ENCODE results near the gene SLC25A21.
"Not testable (repeated sequence)": the region's sequence is repeated elsewhere in the genome, so short reads cannot be mapped to it uniquely, and the experiment has no call there.

SLC25A21 gene

GRCh38 chr14:36713960-36714703, 458.3 kb downstream of the SLC25A21 start:
- no peak for DNase-seq (ENCODE audit: low read depth in 2 of 2)

GRCh38 chr14:36707570-36707969, 464.8 kb downstream of the SLC25A21 start:
- DNase-seq (ENCODE audit: low read depth in 2 of 2) = no peak

GRCh38 chr14:36702474-36702873, 469.9 kb downstream of the SLC25A21 start:
- no peak for DNase-seq (ENCODE audit: low read depth in 2 of 2)

GRCh38 chr14:36701132-36701531, 471.3 kb downstream of the SLC25A21 start:
- DNase-seq (ENCODE audit: low read depth in 2 of 2) = no peak

- no peak for DNase-seq (ENCODE audit: low read depth in 2 of 2)
Observed at GRCh38 chr14:36700651-36701050, 471.8 kb downstream of the SLC25A21 start.

- DNase-seq (ENCODE audit: low read depth in 2 of 2) = not testable (repeated sequence)
Observed at GRCh38 chr14:36699420-36699819, 473.0 kb downstream of the SLC25A21 start.

GRCh38 chr14:36690311-36691040, 481.9 kb downstream of the SLC25A21 start:
- DNase-seq (ENCODE audit: low read depth in 2 of 2) = no peak

GRCh38 chr14:36684946-36685345, 487.5 kb downstream of the SLC25A21 start:
- no peak for DNase-seq (ENCODE audit: low read depth in 2 of 2)

GRCh38 chr14:36683083-36683724, 489.2 kb downstream of the SLC25A21 start:
- no peak for DNase-seq (ENCODE audit: low read depth in 2 of 2)

GRCh38 chr14:36682338-36682737, 490.1 kb downstream of the SLC25A21 start:
- no peak for DNase-seq (ENCODE audit: low read depth in 2 of 2)

GRCh38 chr14:36676236-36676635, 496.2 kb downstream of the SLC25A21 start:
- no peak for DNase-seq (ENCODE audit: low read depth in 2 of 2)

- DNase-seq (ENCODE audit: low read depth in 2 of 2) = no peak
Observed at GRCh38 chr14:36675581-36675980, 496.8 kb downstream of the SLC25A21 start.

- DNase-seq (ENCODE audit: low read depth in 2 of 2) = no peak
Observed at GRCh38 chr14:36674659-36675058, 497.7 kb downstream of the SLC25A21 start.

GRCh38 chr14:36672095-36672494, 500.3 kb downstream of the SLC25A21 start:
- DNase-seq (ENCODE audit: low read depth in 2 of 2) = no peak

GRCh38 chr14:36671149-36671548, 501.3 kb downstream of the SLC25A21 start:
- DNase-seq (ENCODE audit: low read depth in 2 of 2) = no peak

GRCh38 chr14:36667679-36668078, 504.7 kb downstream of the SLC25A21 start:
- no peak for DNase-seq (ENCODE audit: low read depth in 2 of 2)

- DNase-seq (ENCODE audit: low read depth in 2 of 2) = no peak
Observed at GRCh38 chr14:36666416-36667206, 505.8 kb downstream of the SLC25A21 start.

GRCh38 chr14:36665887-36666415, 506.5 kb downstream of the SLC25A21 start:
- no peak for DNase-seq (ENCODE audit: low read depth in 2 of 2)

- no peak for DNase-seq (ENCODE audit: low read depth in 2 of 2)
Observed at GRCh38 chr14:36664322-36665193, 507.8 kb downstream of the SLC25A21 start.

All from stimulated activated CD8-positive, alpha-beta memory T cell treated with anti-CD3 and anti-CD28 coated beads, Interleukin-7, amount 100 ng/mL, for 4 hours (primary cell).